DND-41 (cell line): ENCODE results near the gene GPHA2.

Source experiments
- ATAC-seq: fragments of 200-7000 bp; cut with Tn5 transposase; 3 replicates; pipeline ENCODE4 v1.9.1; 2021; ENCODE audit warnings: low read depth; ENCODE audit not compliant: insufficient read depth
- DNase-seq: peaks from one replicate; pipeline ENCODE4 v3.0.0-alpha.2; 2020
- H2AFZ ChIP-seq: 2 replicates; pipeline ENCODE4 v1.6.0; 2012; ENCODE audit warnings: low read depth, low read length
- H3K27ac ChIP-seq: 2 replicates; pipeline ENCODE4 v1.5.1; 2012; ENCODE audit warnings: low read length, inconsistent platforms
- H3K27me3 ChIP-seq: fragments of 200-600 bp; sonication (generic); 2 replicates; pipeline ENCODE4 v1.6.0; 2012; ENCODE audit warnings: low read length, mild to moderate bottlenecking, inconsistent platforms; ENCODE audit not compliant: insufficient read depth, poor library complexity
- H3K36me3 ChIP-seq: 2 replicates; pipeline ENCODE4 v1.5.1; 2012; ENCODE audit warnings: low read length, inconsistent platforms; ENCODE audit not compliant: insufficient read depth
- H3K4me1 ChIP-seq: 2 replicates; pipeline ENCODE4 v1.5.1; 2012; ENCODE audit warnings: mild to moderate bottlenecking, low read length; ENCODE audit not compliant: insufficient read depth
- H3K4me2 ChIP-seq: 2 replicates; pipeline ENCODE4 v1.6.0; 2012; ENCODE audit warnings: mild to moderate bottlenecking, moderate library complexity, low read length, inconsistent platforms; ENCODE audit not compliant: insufficient read depth
- H3K4me3 ChIP-seq, 2 experiments: fragments of 200-600 bp in 1 of 2; shearing (Covaris generic) in 1 of 2; 2 replicates each; pipeline ENCODE4 v1.5.1; 2012 to 2016; ENCODE audit warnings: inconsistent platforms in 2 of 2, low read length in 2 of 2, mild to moderate bottlenecking in 2 of 2, low read depth in 1 of 2, moderate library complexity in 1 of 2
- H3K79me2 ChIP-seq: 2 replicates; pipeline ENCODE4 v1.6.0; 2012; ENCODE audit warnings: low read length, inconsistent platforms; ENCODE audit not compliant: insufficient read depth
- H3K9ac ChIP-seq: 2 replicates; pipeline ENCODE4 v1.6.0; 2012; ENCODE audit warnings: low read depth, mild to moderate bottlenecking, inconsistent platforms, low read length, moderate library complexity
- H3K9me3 ChIP-seq: 2 replicates; pipeline ENCODE4 v1.5.1; 2012; ENCODE audit warnings: low read length, moderate library complexity, mild to moderate bottlenecking, inconsistent platforms; ENCODE audit not compliant: insufficient read depth, severe bottlenecking
- H4K20me1 ChIP-seq: 2 replicates; pipeline ENCODE4 v1.6.0; 2012; ENCODE audit warnings: low read length; ENCODE audit not compliant: insufficient read depth
- EZH2 ChIP-seq: IDR thresholded peaks from 3 replicates; pipeline ENCODE4 v1.6.1; 2012; ENCODE audit warnings: borderline replicate concordance, low read depth, mild to moderate bottlenecking, moderate library complexity, low read length, inconsistent platforms; ENCODE audit not compliant: severe bottlenecking
- TF ChIP-seq, protein P1 (sequence below): IDR thresholded peaks from 2 replicates; pipeline ENCODE4 v1.5.1; 2012; ENCODE audit warnings: borderline replicate concordance, low read length, moderate library complexity, mild to moderate bottlenecking; ENCODE audit not compliant: poor library complexity, severe bottlenecking; ENCODE audit errors: extremely low read depth

The GPHA2 gene

DNA sequence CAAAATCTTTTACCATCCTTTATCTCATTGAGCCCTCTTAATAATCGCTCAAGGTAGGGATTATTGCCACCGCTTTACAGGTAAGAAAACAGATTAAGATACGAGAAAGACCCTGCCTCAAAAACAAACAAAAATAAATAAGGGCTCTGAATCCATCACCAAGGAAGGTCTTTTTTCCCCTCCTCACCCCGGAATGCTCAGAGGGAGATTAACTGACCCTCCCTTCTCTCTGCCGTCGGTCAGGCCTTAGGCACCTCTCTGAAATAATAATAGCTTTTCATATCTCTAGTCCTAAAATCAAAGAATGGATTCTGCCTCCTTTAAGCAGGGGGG is 18.1 kb downstream of the GPHA2 start:
- peak overlapping the region; percentile 26 to 59 for H3K4me3 ChIP-seq
- no peaks in the 10 kb centered on the region for H3K27me3 ChIP-seq
- ATAC-seq (no peak), DNase-seq (no peak)
- H3K27ac ChIP-seq, result peak overlapping the region; percentile 64
- peak overlapping the region; percentile 66 for H2AFZ ChIP-seq
- H3K4me2 ChIP-seq, result peak overlapping the region; percentile 70
- H4K20me1 ChIP-seq, result 0 out of 2 replicates have a peak, but pooled peaks cover 2% of the 10 kb centered on the region
- H3K9me3 ChIP-seq, result no peaks in the 10 kb centered on the region
- H3K79me2 ChIP-seq, result peaks cover 19% of the 10 kb centered on the region
- peaks cover 18% of the 10 kb centered on the region for H3K36me3 ChIP-seq
- H3K9ac ChIP-seq, result peak overlapping the region; percentile 62
- TF ChIP-seq EZH2, result no peak
- TF ChIP-seq, protein P1, sequence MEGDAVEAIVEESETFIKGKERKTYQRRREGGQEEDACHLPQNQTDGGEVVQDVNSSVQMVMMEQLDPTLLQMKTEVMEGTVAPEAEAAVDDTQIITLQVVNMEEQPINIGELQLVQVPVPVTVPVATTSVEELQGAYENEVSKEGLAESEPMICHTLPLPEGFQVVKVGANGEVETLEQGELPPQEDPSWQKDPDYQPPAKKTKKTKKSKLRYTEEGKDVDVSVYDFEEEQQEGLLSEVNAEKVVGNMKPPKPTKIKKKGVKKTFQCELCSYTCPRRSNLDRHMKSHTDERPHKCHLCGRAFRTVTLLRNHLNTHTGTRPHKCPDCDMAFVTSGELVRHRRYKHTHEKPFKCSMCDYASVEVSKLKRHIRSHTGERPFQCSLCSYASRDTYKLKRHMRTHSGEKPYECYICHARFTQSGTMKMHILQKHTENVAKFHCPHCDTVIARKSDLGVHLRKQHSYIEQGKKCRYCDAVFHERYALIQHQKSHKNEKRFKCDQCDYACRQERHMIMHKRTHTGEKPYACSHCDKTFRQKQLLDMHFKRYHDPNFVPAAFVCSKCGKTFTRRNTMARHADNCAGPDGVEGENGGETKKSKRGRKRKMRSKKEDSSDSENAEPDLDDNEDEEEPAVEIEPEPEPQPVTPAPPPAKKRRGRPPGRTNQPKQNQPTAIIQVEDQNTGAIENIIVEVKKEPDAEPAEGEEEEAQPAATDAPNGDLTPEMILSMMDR, result no peak
- peaks cover 32% of the 10 kb centered on the region for H3K4me1 ChIP-seq

DNA sequence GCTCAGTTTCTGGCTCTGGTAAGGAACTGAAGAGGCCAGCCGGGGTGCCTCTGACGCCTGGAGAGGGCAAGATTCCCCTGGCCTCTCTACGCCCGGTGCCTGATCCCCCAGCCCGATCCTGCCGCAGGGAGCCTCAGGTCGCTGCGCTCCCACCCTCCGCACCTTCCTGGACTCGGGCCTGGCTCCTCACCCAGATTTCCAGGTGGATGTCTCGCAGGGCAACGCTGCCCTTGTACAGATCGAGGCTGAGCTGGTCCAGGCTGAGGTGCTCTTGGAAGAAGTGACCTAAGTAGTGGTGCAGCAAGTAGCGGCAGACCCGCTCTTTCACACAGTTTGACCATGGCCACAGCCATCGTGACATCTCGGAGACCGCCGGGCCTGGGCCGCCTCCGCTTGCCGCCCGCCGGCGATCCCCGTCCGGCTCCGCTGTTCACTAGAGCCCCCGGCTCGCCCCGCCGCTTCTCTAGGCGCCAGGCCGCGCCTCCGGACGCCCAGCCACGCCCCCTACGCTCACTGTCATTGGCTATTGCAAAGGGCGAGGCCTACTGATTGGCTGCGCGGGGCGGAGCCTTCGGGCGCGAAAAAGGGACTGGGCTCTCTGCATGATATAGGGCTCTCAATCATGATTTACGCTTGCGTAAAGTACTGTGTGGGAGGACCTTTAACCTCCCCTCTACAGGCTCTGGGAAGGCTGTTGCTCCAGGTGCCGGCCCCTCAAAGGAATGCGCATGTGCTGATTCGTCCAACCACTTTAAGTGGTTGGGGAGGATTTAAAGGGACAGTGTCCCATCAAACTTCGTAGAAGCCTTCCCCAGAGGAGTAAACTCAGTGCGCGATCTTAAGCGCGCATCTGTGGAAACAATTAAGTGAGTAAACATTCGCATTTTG is 18.7 kb downstream of the GPHA2 start, which contains the start of gene ATG2A:
TSS of gene ATG2A (minus strand) at position 435 of the 888 bp plus-strand sequence. CDS start at position 361, 74 bp downstream.
- peak within 1 kb of the TSS; percentile 75 for H3K27ac ChIP-seq
- H3K4me3 ChIP-seq, result peak within 1 kb of the TSS; percentile 57 to 71
- H3K79me2 ChIP-seq, result peaks cover 19% of the 10 kb centered on the region
- ATAC-seq, result peak; percentile 97
- peak within 1 kb of the TSS; percentile 75 for H3K9ac ChIP-seq
- H3K27me3 ChIP-seq, result no peaks in the 10 kb centered on the region
- H3K4me2 ChIP-seq, result peak within 1 kb of the TSS; percentile 91
- peak within 1 kb of the TSS; percentile 66 for H2AFZ ChIP-seq
- H3K9me3 ChIP-seq, result no peaks in the 10 kb centered on the region
- peaks cover 22% of the 10 kb centered on the region for H3K36me3 ChIP-seq
- peak; percentile 99 for DNase-seq
- 0 out of 2 replicates have a peak, but pooled peaks cover 2% of the 10 kb centered on the region for H4K20me1 ChIP-seq
- no peak for TF ChIP-seq EZH2
- TF ChIP-seq, protein P1, result no peak
- H3K4me1 ChIP-seq, result peaks cover 32% of the 10 kb centered on the region

DNA sequence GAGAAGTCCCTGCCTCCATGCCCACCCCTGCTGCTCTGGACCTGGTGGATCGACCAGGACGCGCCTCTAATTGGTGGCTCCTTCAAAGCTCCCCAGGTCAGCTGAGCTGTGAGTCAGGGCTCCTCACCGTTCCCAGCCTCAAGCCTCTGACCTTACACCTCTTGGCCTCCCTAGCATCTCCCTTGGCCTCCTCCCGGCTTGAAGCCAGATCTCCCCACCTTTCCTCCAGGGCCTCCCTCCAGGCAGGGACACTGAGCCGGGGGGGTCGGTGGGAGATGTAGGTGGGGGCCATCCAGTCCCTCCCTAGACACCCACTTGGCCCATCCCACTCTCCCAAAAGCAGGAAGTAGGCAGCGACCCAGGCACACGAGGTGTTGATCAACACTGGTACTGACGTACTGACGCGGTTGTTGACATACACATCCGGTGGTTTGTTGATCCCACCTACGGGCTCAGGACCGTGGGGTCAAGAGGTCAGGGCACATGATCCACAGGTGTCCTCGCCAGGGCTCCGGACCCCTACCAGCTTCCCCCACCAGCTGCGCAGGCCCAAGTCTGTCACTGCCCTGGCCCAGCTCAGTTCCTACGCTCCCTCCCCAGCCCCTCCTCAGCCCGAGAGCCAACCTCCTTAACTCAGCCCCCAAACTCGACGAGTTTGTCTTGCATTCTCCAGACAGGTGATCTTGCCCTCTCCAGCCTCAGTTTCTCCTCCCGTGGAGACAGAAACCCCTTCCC is 19.5 kb downstream of the GPHA2 start:
- ATAC-seq (no peak), DNase-seq (peak; percentile 57)
- Histone ChIP-seq H3K4me2 (peak overlapping the region; percentile 91), H4K20me1 (0 out of 2 replicates have a peak, but pooled peaks cover 2% of the 10 kb centered on the region), H3K9ac (peak overlapping the region; percentile 75), H2AFZ (peak overlapping the region; percentile 63), H3K4me1 (peaks cover 32% of the 10 kb centered on the region), H3K27me3 (no peaks in the 10 kb centered on the region), H3K4me3 (peak overlapping the region; percentile 57 to 71), H3K9me3 (no peaks in the 10 kb centered on the region), H3K27ac (peak overlapping the region; percentile 75), H3K79me2 (peaks cover 19% of the 10 kb centered on the region), H3K36me3 (peaks cover 30% of the 10 kb centered on the region)
- TF ChIP-seq, protein P1, result no peak
- TF ChIP-seq EZH2, result no peak
